Activated CD4-positive, CD25-positive, alpha-beta regulatory T cell treated with anti-CD3 and anti-CD28 coated beads, Interleukin-2, amount 50 U/mL, for 72 hours (primary cell): ENCODE data around the gene PGLYRP3.

Experiments used
- DNase-seq: peaks from one replicate; pipeline ENCODE4 v3.0.0; 2021

Gene PGLYRP3

GRCh38 chr1:153251988-153252387 lies 60.8 kb downstream of the PGLYRP3 start:
- DNase-seq = no peak

DNA sequence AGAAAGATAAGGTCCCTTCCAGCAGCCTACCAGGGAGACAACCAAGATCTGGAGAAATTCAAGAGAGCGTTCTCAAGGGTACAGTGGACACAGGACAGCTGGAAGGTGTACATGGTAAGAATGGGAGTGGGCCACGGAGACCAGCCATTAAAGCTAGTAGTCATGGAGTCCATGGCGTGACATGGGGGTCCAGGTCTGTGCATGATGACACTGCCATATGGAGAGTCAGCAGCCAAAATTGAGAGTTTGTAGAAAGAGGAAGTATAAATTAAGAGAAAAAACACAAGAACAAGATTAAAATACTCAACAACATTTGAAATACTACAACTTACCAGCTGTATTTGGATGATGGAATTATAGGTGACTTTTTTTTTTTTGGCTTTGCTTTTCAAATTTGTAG lies 61.2 kb downstream of the PGLYRP3 start:
- DNase-seq = no peak

- no peak for DNase-seq
Observed at GRCh38 chr1:153251087-153251486, 61.7 kb downstream of the PGLYRP3 start.

- DNase-seq = no peak
Observed at GRCh38 chr1:153250166-153250565, 62.6 kb downstream of the PGLYRP3 start.

GRCh38 chr1:153248176-153248879 lies 64.4 kb downstream of the PGLYRP3 start:
- no peak for DNase-seq
